GM21390 (cell line): ENCODE results near the gene HAPSTR1.
"Not testable (repeated sequence)": the region's sequence is repeated elsewhere in the genome, so short reads cannot be mapped to it uniquely, and the experiment has no call there.

Experiments
- ATAC-seq: cut with Tn5 transposase; IDR thresholded peaks from one replicate; pipeline ENCODE4 v1.9.1; 2021; ENCODE audit not compliant: unreplicated experiment

The HAPSTR1 gene

GRCh38 chr16:9090960-9091866 is at the start of gene HAPSTR1:
HAPSTR1 (plus strand) TSS chr16:9091644; CDS start chr16:9092045, 401 bp downstream.
- ATAC-seq = peak; percentile 89

GRCh38 chr16:9042533-9042932 is 48.9 kb upstream of the HAPSTR1 start:
- no peak for ATAC-seq

- ATAC-seq = no peak
Measured at GRCh38 chr16:9042964-9043680, 48.3 kb upstream of the HAPSTR1 start.

GRCh38 chr16:9045562-9045961 is 45.9 kb upstream of the HAPSTR1 start:
- ATAC-seq = not testable (repeated sequence)

GRCh38 chr16:9046667-9047055 is 44.8 kb upstream of the HAPSTR1 start:
- no peak for ATAC-seq

GRCh38 chr16:9047689-9048301 is 43.6 kb upstream of the HAPSTR1 start:
- peak; percentile 70 for ATAC-seq

GRCh38 chr16:9048302-9048700 is 43.1 kb upstream of the HAPSTR1 start:
- no peak for ATAC-seq

- no peak for ATAC-seq
Measured at GRCh38 chr16:9049241-9049640, 42.2 kb upstream of the HAPSTR1 start.

GRCh38 chr16:9050102-9050830 is 41.2 kb upstream of the HAPSTR1 start:
- ATAC-seq = no peak

- ATAC-seq = no peak
Measured at GRCh38 chr16:9053006-9053601, 38.3 kb upstream of the HAPSTR1 start.

- no peak for ATAC-seq
Measured at GRCh38 chr16:9054460-9054859, 37.0 kb upstream of the HAPSTR1 start.

GRCh38 chr16:9055115-9055514 is 36.3 kb upstream of the HAPSTR1 start:
- no peak for ATAC-seq

GRCh38 chr16:9055661-9056060 is 35.8 kb upstream of the HAPSTR1 start:
- no peak for ATAC-seq

GRCh38 chr16:9056061-9056460 is 35.4 kb upstream of the HAPSTR1 start:
- no peak for ATAC-seq

- ATAC-seq = no peak
Measured at GRCh38 chr16:9058211-9058610, 33.2 kb upstream of the HAPSTR1 start.

GRCh38 chr16:9060225-9060624 is 31.2 kb upstream of the HAPSTR1 start:
- no peak for ATAC-seq

GRCh38 chr16:9061358-9061813 is 30.1 kb upstream of the HAPSTR1 start:
- peak; percentile 58 for ATAC-seq

- ATAC-seq = no peak
Measured at GRCh38 chr16:9062301-9062700, 29.1 kb upstream of the HAPSTR1 start.

- ATAC-seq = no peak
Measured at GRCh38 chr16:9065077-9065476, 26.4 kb upstream of the HAPSTR1 start.

- ATAC-seq = no peak
Measured at GRCh38 chr16:9068886-9069285, 22.6 kb upstream of the HAPSTR1 start.
